ENCODE data around the gene DNAJB1. TPM values are rescaled to one million over a fixed set of nuclear protein-coding genes. Genes with fewer than 3 reads are reported as not detected.
A peak's percentile ranks its signal among the peaks of the same experiment; 100 is the strongest.

The DNAJB1 gene
- total and polyA plus RNA-seq, 2 of the 13 experiments (the other 11 are each of a cell fraction or from before 2014, with no cell fraction given) = 87.5 to 97.3 TPM

GRCh38 chr19:14554382-14554812 lies 36.2 kb upstream of the DNAJB1 start (continued):
- TF ChIP-seq, protein P1, sequence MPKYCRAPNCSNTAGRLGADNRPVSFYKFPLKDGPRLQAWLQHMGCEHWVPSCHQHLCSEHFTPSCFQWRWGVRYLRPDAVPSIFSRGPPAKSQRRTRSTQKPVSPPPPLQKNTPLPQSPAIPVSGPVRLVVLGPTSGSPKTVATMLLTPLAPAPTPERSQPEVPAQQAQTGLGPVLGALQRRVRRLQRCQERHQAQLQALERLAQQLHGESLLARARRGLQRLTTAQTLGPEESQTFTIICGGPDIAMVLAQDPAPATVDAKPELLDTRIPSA (CRISPR knock-in tag; IDR thresholded peaks at IDR 0.05; ENCODE audit: borderline replicate concordance) = no peak
- TF ChIP-seq ZNF772 (CRISPR knock-in tag; IDR thresholded peaks at IDR 0.05) (no peak), MAFF (IDR thresholded peaks at IDR 0.05; ENCODE audit: low read depth, low read length) (peak; percentile 77), FOSL1 (CRISPR knock-in tag; IDR thresholded peaks at IDR 0.05; ENCODE audit: borderline replicate concordance) (no peak), CC2D1A (CRISPR knock-in tag; IDR thresholded peaks at IDR 0.05) (no peak), ZNF331 (CRISPR knock-in tag; IDR thresholded peaks at IDR 0.05) (peak; percentile 40; the same call in 1 of the 2 replicates), NCOA1 (CRISPR knock-in tag; IDR thresholded peaks at IDR 0.05) (no peak), RAD21 (CRISPR knock-in tag; IDR thresholded peaks at IDR 0.05) (peak; percentile 25; the same call in 1 of the 2 replicates), TEAD3 (CRISPR knock-in tag; optimal IDR thresholded peaks at IDR 0.05; ENCODE audit: borderline replicate concordance) (peak; percentile 54), STAG1 (CRISPR knock-in tag; IDR thresholded peaks at IDR 0.05) (peak; percentile 23; the same call in 1 of the 2 replicates), ZNF567 (CRISPR knock-in tag; IDR thresholded peaks at IDR 0.05; ENCODE audit: borderline replicate concordance) (no peak), FOXK1 (CRISPR knock-in tag; IDR thresholded peaks at IDR 0.05; ENCODE audit: borderline replicate concordance, low read depth) (peak; percentile 77), NR2F6 (IDR thresholded peaks at IDR 0.05) (no peak), NR2F6 (CRISPR knock-in tag; IDR thresholded peaks at IDR 0.05) (no peak), ZFAT (CRISPR knock-in tag; conservative IDR thresholded peaks at IDR 0.05) (no peak), FOXC1 (CRISPR knock-in tag; IDR thresholded peaks at IDR 0.05; ENCODE audit: borderline replicate concordance) (no peak), ZNF292 (CRISPR knock-in tag; IDR thresholded peaks at IDR 0.05; ENCODE audit: borderline replicate concordance, low read depth) (peak; percentile 79; the same call in 1 of the 2 replicates), THRA (CRISPR knock-in tag; IDR thresholded peaks at IDR 0.05; ENCODE audit: borderline replicate concordance) (no peak), ZNF549 (CRISPR knock-in tag; IDR thresholded peaks at IDR 0.05) (no peak), ZNF263 (CRISPR knock-in tag; IDR thresholded peaks at IDR 0.05) (peak; percentile 29; the same call in 1 of the 2 replicates), ZNF644 (CRISPR knock-in tag; IDR thresholded peaks at IDR 0.05; ENCODE audit: low read depth) (no peak), ZBTB3 (CRISPR knock-in tag; IDR thresholded peaks at IDR 0.05; ENCODE audit: borderline replicate concordance, low read depth) (no peak), IRF1 (CRISPR knock-in tag; IDR thresholded peaks at IDR 0.05; ENCODE audit: low read depth) (no peak)
- TF ChIP-seq, protein P2, sequence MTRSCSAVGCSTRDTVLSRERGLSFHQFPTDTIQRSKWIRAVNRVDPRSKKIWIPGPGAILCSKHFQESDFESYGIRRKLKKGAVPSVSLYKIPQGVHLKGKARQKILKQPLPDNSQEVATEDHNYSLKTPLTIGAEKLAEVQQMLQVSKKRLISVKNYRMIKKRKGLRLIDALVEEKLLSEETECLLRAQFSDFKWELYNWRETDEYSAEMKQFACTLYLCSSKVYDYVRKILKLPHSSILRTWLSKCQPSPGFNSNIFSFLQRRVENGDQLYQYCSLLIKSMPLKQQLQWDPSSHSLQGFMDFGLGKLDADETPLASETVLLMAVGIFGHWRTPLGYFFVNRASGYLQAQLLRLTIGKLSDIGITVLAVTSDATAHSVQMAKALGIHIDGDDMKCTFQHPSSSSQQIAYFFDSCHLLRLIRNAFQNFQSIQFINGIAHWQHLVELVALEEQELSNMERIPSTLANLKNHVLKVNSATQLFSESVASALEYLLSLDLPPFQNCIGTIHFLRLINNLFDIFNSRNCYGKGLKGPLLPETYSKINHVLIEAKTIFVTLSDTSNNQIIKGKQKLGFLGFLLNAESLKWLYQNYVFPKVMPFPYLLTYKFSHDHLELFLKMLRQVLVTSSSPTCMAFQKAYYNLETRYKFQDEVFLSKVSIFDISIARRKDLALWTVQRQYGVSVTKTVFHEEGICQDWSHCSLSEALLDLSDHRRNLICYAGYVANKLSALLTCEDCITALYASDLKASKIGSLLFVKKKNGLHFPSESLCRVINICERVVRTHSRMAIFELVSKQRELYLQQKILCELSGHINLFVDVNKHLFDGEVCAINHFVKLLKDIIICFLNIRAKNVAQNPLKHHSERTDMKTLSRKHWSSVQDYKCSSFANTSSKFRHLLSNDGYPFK (CRISPR knock-in tag; IDR thresholded peaks at IDR 0.05; ENCODE audit: borderline replicate concordance) = 0 out of 2 replicates have a peak, but pooled peaks have one; percentile 19
- TF ChIP-seq, protein P3, sequence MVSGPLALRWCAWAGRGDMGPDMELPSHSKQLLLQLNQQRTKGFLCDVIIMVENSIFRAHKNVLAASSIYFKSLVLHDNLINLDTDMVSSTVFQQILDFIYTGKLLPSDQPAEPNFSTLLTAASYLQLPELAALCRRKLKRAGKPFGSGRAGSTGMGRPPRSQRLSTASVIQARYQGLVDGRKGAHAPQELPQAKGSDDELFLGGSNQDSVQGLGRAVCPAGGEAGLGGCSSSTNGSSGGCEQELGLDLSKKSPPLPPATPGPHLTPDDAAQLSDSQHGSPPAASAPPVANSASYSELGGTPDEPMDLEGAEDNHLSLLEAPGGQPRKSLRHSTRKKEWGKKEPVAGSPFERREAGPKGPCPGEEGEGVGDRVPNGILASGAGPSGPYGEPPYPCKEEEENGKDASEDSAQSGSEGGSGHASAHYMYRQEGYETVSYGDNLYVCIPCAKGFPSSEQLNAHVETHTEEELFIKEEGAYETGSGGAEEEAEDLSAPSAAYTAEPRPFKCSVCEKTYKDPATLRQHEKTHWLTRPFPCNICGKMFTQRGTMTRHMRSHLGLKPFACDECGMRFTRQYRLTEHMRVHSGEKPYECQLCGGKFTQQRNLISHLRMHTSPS (CRISPR knock-in tag; IDR thresholded peaks at IDR 0.05; ENCODE audit: low read depth) = peak; percentile 66
